ENCODE data around the gene OR52E6. TPM values are rescaled to one million over a fixed set of nuclear protein-coding genes. Genes with fewer than 3 reads are reported as not detected.
A peak's percentile ranks its signal among the peaks of the same experiment; 100 is the strongest.

Gene OR52E6
- total RNA-seq, 4 donors from 2014 or later: not detected

DNA sequence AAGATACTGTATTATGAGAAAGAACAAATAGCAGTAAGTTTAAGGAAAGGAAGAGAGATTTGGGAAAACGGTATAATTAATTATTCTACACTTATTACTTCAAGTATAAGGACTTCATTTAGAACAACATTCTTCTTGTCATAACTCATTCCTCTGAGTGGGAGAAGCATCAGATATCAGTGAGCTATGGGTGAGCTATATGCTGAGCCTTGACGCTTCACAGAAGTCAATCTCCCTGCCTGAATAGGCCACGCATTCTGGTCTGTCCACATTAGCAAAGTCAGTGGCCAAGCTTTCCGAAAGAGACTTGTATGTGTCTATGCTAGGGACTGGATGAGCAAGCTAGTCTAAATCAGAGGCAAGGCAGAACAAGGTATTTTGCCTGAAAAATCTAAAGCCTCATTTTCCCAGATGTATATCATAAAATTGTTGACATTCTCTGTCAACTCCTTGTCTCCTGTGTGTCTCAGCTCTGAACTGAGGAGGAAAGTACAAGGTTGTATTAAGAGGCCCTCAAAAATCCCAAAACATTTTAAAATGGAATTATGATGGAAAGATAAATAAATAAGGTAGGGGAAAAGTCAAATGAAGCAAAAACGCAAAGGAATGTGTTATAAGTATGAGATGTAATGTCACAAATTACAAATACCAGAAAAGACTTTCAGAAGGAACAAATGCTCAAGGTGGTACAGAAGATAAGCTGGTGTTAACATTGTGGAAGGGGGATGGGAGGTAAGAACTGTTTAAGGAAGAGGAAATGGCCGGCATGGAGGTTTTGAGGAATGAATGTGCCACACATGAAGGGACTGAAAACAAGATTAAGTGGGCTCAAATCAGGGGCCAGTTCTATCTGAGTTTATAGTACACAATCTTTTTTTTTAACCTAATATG is 31.5 kb downstream of the OR52E6 start:
- H3K4me3 ChIP-seq (ENCODE audit: low read depth, poor library complexity, severe bottlenecking): no peak overlapping the region
- WGBS, 2 donors: 74 to 79% methylated on average over 6 of the region's 6 CpGs
- TF ChIP-seq, protein P1, sequence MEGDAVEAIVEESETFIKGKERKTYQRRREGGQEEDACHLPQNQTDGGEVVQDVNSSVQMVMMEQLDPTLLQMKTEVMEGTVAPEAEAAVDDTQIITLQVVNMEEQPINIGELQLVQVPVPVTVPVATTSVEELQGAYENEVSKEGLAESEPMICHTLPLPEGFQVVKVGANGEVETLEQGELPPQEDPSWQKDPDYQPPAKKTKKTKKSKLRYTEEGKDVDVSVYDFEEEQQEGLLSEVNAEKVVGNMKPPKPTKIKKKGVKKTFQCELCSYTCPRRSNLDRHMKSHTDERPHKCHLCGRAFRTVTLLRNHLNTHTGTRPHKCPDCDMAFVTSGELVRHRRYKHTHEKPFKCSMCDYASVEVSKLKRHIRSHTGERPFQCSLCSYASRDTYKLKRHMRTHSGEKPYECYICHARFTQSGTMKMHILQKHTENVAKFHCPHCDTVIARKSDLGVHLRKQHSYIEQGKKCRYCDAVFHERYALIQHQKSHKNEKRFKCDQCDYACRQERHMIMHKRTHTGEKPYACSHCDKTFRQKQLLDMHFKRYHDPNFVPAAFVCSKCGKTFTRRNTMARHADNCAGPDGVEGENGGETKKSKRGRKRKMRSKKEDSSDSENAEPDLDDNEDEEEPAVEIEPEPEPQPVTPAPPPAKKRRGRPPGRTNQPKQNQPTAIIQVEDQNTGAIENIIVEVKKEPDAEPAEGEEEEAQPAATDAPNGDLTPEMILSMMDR (IDR thresholded peaks at IDR 0.05): no peak
- TF ChIP-seq POLR2A (IDR thresholded peaks at IDR 0.05): no peak
- DNase-seq (ENCODE audit: low spot score in 2 of 2): no peak
- intact Hi-C loops (cut with DNase I; ENCODE audit: low total_unique reads): loop anchor here (5.0 kb wide), 1 partner anchor 333 kb away; no protein-coding TSS in a partner anchor

DNA sequence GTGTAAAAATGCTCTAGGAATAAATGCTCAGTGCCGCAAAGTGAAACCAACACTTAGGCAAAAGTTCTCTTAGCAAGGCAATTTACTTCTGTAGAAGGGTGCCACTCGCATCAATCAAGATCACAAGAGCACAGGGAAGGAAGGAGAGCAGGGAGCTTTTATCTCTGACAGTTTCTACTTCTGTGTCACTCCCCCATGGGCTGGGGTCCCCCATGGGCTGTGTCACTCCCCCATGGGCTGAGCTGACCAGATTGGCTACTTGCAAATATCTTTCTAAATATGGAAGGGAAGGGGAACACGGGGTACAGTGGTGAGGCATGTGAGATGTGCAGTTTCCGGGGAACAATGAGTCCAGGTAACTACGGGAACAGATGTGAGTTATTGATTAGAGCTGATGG is 32.6 kb downstream of the OR52E6 start:
- WGBS, 2 donors: 38 to 44% methylated on average over 5 of the region's 5 CpGs
- intact Hi-C loops (cut with DNase I; ENCODE audit: low total_unique reads): loop anchor here (5.0 kb wide), 1 partner anchor 332 kb away; no protein-coding TSS in a partner anchor
- peak overlapping the region; percentile 15 for H3K4me3 ChIP-seq (ENCODE audit: low read depth, poor library complexity, severe bottlenecking)
- TF ChIP-seq, protein P1 (IDR thresholded peaks at IDR 0.05): no peak
- no peak for TF ChIP-seq POLR2A (IDR thresholded peaks at IDR 0.05)
- DNase-seq (ENCODE audit: low spot score in 2 of 2): no peak

DNA sequence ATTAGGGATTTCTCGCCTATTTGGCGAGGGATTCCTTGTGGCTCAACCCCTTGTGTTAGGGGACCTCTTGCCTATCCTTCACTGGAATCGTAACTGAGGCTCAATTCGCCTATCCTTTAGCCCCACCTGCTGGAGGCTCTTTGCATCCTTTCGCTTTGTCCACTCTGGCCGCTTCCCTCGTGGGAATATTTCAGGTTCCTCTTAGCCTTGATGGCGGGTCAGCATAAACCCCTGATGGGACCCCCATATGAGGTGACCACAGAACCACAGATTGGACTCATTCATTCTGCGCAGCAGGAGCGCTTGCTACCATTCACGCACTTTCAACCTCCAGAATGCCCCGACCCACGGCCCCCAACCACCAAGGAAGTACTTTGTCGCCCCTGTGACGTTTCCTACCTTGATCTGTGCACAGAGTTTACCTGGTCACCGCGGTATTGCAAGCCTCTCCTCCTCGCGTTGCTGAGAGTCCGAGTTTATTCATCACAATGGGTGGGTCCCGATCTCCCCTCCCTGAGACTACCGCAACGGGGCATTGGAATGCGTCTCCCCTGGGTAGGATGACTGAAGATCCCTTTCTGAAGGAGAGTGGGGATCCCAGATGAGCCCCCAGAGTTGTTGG is 33.1 kb downstream of the OR52E6 start, which contains the start of gene OR52N2:
TSS of gene OR52N2 (plus strand) at position 425 of the 622 bp plus-strand sequence. CDS start 11,412 bp downstream, outside the sequence.
- peak within 1 kb of the TSS; percentile 15 for H3K4me3 ChIP-seq (ENCODE audit: low read depth, poor library complexity, severe bottlenecking)
- TF ChIP-seq POLR2A (IDR thresholded peaks at IDR 0.05): no peak
- TF ChIP-seq, protein P1 (IDR thresholded peaks at IDR 0.05): peak in 1 of 3 donors; percentile 58
- 3 to 25% methylated on average over 24 of the region's 24 CpGs for WGBS, 2 donors
- peak in 1 of 2 donors; percentile 62 for DNase-seq (ENCODE audit: low spot score in 2 of 2)
- intact Hi-C loops (cut with DNase I; ENCODE audit: low total_unique reads): loop anchor here (5.0 kb wide), 1 partner anchor 331 kb away; no protein-coding TSS in a partner anchor

DNA sequence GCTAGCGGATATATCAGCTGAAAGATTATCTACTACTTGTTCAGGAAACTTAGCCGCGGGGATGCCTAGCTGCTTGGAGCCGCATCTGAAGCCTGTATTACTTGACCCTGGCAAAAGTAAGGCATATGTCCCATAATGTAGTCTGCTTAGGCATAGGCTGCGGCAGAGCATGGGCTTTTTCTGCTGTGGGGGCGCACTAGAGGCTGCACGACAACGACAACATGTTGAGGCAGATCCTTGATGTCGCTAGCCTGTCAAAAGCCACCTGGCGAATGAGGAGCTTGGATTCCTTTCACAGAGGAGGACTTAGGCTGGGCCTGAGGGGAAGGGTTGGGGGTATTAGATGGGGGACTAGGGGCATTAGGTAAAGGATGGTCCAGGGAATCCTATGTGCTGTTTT is 34.1 kb downstream of the OR52E6 start:
- no peak for DNase-seq (ENCODE audit: low spot score in 2 of 2)
- H3K4me3 ChIP-seq (ENCODE audit: low read depth, poor library complexity, severe bottlenecking): no peak overlapping the region
- no peak for TF ChIP-seq POLR2A (IDR thresholded peaks at IDR 0.05)
- TF ChIP-seq, protein P1 (IDR thresholded peaks at IDR 0.05): no peak
- intact Hi-C loops (cut with DNase I; ENCODE audit: low total_unique reads): loop anchor here (5.0 kb wide), 1 partner anchor 330 kb away; no protein-coding TSS in a partner anchor
- WGBS, 2 donors: 54 to 58% methylated on average over 10 of the region's 10 CpGs

DNA sequence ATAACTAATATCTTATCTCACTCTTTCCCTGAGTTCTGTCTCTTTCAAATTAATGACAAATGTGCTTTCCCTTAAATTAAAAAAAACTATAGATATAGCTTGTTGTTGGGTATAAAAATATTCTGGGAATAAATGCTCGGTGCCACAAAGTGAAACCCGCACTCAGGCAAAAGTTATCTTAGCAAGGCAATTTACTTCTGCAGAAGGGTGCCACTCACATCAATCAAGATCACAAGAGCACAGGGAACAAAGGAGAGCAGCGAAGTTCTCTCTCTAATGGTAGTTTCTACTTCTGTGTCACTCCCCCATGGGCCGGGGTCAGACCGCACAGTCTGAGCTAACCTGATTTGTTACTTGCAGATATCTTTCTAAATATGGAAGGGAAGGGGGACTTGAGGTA is 37.7 kb downstream of the OR52E6 start:
- intact Hi-C loops (cut with DNase I; ENCODE audit: low total_unique reads): no loop called here
- TF ChIP-seq POLR2A (IDR thresholded peaks at IDR 0.05): no peak
- TF ChIP-seq, protein P1 (IDR thresholded peaks at IDR 0.05): no peak
- WGBS, 2 donors: 81 to 97% methylated on average over 5 of the region's 5 CpGs
- no peak overlapping the region for H3K4me3 ChIP-seq (ENCODE audit: low read depth, poor library complexity, severe bottlenecking)
- no peak for DNase-seq (ENCODE audit: low spot score in 2 of 2)
